HG03558 (cell line): ENCODE results near the gene PRSS38.

Experiments
- ATAC-seq: cut with Tn5 transposase; IDR thresholded peaks from one replicate; pipeline ENCODE4 v1.9.1; 2021; ENCODE audit warnings: moderate number of reproducible peaks; ENCODE audit not compliant: unreplicated experiment; ENCODE audit errors: extremely low read depth

PRSS38 gene

DNA sequence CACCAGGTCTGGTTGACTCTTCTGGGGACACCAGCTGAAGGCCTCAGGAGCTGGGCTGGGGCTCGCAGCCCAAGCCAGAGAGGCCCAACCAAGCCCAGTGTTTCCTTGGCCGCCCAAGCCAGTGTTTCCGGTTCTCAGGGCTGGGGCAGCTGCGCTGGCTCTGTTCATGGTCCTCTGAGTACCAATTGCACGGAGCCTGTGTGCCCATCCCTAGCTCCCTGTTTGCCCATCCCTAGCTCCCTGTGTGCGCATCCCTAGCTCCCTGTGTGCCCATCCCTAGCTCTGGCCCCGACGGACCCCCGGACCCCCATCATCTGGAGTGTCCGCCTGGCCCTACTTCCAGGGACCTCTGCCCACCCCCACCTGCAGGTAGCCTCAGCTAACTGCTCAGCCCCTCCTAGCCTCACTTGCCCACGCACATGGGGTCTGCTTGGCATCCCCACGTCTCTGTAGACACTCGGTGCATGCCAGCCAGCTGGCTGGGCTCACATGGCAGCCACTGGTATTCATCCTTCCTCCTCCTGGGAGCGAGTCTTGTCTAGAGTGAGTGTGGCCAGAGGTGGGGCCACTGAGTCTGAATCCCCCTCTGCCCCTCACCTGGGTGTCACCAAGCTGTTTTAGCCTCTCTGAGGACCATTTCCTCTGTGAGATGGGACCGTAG is 68.3 kb downstream of the PRSS38 start:
- no peak for ATAC-seq

DNA sequence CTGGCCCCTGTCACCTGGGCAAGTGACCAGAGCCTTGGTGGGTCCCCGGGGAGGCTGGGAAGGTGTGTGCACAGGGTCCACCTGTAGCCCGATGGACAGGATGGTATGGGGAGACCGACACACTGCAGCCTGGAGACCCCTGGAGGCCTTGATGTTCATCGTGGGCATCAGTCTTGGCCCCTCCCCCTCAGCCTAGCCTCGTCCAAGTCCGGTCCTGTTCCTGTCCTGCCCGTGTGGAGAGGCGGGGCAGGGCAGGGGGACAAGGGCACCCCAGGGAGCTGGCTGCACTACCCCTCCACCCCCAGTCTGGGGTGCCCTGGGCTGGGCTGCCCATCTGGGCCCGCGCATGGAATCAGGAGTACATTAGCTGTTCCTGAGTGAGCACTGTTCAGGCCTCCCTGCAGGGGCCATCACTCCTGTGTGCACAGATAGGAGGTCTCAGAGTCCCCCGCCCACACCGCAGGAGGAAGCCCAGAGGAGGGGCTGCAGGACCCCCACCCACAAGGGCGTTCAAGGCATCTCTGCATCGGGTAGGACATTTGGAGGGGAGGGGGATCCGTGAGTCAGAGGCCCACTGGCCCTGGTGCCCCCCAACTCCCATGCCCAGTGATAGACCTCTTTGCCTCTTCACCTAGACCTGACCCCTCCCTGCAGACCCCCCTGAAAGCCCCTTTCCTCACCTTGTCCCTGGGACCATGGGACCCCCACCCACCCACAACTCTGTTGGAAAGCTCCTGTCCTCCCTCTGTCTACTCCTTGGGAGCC is 69.1 kb downstream of the PRSS38 start:
- no peak for ATAC-seq

DNA sequence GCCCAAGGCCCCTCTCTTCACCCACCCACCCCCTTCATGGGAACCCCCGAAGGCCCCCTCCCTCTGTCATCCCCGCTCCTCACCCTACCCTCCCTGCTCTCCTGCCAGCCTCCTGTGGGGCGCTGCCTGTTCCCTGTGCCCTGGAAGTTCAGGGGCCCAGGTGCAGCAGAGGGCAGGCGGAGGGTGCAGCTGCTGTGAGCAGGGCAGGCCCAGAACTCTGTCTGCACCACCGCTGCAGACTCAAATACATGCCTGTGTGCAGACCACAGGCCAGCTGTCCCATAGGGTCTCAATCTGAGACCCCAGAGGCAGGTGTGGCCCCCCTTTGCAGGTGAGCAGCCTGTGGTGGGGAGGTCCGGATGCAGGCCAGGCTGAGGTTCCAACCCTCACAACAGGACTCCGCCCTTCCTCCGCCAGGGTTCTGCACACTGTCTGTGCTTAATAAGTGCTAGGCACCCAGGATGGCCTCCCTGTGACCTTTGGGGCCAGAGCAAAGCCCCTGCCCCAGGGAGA is 69.7 kb downstream of the PRSS38 start:
- no peak for ATAC-seq

DNA sequence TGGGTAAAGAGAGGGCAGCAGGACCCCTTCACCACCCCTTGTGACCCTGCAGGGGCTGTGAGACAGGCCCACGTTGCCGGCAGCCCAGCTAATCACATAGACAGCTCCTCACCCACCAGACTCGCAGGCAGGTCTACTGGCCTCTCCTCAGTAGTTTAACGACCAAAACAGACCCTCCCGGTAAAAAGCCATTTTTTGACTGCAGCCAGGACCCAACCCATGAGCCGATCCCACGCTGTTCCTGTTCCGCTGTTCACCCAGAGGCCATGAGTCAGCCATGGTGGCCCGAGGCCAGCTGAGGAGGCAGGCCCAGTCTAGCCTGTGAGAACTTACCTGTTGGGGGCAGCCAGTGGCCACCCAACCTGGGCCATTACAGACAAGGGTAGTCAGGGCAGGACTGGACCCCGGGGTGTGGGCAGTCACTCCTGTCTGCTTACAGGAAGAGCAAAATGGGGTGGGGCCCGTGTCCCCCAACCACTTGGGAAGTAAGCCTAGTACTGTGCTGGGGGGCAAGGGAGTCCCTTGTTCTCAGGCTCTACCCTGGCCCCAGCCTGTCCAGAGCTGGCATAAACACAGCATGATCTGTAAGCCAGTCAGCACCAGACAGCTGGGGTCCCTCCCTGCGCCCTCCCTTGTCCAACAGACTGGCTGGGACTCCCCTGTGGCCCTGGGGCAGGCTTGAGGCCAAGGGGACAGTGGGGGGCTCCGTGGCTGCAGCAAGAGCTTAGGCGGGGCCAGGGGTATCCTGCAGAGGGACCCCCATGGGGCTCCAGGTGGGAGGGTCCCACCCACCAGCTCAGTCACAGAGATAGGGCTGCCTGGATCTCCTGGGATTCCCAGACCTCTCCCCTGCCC is 70.4 kb downstream of the PRSS38 start:
- no peak for ATAC-seq

DNA sequence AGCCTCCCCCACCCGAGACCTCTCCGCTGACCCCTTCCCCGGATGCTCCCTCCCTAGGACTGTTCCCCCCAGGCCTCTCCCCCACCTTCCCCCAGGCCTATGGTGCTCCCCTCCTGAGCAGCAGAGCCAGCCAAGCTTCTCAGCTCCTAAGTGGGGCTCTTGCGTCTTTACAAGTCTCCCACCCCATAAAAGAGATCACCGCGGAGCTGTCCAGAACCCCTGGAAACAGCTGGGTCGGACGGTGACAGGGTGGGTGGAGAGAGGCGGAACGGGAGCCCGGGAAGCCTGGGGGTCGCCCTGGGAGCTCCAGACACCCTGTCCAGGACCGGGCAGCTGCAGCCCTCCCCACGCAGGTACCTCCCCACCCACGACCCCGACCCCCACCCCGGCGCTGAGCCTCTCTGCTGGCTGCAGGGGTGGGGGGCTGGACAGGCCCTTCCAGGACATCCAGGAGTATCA is 71.1 kb downstream of the PRSS38 start:
- ATAC-seq = no peak

DNA sequence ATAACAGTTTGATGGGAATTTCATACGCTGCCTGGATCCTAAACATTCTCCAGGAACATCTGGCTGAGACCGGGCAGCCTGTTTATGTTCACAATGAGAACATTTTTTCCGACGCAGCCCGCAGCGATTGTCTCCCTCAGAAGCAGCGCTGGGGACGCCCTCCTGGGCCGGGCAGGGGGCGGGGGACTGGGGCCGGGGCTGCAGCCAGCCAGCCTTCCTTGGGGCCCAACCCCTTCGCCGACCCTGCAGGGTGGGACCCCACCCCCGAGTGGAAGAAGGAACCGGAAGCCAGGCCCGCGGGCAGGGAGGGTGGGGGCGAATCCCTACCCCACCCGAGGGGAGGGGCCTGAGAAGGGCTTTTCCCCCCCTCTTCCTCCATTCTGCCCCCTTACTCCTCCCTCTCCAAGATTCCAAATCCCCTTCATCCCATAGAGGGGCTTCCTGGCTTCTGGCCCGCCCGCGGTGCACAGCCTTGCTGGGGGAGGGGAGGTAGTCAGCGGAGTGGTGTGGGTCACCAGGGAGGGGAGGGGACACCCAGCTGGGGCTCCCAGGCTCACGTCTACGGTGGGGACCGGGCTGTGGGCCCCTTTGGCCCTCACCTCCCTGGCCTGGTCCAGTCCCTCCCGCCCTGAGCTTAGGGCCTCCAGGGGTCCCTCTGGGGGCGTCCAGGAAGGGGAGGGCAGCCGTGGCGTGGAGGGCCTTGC is 71.7 kb downstream of the PRSS38 start:
- ATAC-seq = no peak

DNA sequence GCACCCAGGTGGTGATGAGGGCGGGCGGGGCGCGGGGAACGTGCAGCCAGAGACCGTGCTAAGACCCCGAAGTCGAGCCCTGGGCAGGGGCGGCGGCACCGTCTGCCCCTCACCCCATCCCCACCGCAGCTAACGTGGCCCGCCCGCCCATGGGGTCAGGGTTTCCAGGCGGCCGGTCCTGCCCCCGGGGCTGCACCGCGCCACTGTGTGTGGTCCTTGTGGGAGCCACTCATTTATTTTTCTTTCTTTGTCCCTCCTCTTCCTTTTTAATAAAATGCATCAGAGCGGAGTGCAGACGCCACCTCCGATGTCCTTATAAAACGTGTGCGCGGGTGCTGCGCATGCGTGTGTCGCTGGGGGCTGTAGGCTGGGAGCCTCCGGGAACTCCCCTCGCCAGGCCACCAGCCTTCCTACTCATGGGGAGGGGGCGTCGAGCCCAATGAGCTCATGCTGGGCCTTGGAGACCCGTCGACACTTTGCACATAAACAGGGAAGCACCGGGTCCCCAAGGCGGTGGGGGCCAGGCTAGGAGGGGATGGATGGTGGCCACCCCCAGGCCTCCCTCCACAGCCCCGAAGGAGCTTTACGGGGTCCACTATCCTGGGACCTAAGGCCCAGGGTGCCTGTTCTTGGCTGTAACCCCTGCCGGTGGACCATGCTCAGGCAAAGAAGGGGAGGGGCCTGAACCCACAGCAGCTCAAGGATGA is 72.4 kb downstream of the PRSS38 start:
- ATAC-seq = no peak

DNA sequence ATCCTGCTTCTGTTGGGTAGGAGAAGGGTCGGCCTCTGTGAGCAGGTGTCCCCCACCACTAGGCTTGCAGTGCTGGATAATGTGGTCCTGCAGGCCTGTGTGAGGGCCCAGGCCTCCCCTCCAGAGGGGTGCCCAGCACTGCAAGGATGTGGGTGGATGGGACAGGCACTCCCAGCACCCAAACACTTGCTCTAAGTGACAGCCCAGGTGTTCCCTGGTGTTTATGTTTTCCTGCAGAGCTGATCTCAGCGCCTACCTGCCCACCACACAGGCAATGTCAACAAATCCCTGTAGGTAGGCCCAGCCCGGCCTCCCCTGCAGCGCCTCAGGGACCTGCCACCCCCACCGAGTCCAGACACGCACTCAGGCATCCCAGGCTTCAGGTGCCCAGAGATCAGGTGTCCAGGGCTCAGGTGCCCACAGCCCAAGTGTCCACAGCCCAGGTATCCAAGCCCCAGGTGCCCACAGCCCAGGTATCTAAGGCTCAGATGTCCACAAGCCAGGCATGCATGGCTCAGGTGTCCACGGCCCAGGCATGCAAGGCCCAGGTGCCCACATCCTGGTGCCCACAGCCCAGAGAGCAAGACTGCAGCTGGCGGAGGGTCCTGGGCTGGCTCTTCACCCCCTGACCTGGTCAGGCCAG is 73.0 kb downstream of the PRSS38 start:
- no peak for ATAC-seq

DNA sequence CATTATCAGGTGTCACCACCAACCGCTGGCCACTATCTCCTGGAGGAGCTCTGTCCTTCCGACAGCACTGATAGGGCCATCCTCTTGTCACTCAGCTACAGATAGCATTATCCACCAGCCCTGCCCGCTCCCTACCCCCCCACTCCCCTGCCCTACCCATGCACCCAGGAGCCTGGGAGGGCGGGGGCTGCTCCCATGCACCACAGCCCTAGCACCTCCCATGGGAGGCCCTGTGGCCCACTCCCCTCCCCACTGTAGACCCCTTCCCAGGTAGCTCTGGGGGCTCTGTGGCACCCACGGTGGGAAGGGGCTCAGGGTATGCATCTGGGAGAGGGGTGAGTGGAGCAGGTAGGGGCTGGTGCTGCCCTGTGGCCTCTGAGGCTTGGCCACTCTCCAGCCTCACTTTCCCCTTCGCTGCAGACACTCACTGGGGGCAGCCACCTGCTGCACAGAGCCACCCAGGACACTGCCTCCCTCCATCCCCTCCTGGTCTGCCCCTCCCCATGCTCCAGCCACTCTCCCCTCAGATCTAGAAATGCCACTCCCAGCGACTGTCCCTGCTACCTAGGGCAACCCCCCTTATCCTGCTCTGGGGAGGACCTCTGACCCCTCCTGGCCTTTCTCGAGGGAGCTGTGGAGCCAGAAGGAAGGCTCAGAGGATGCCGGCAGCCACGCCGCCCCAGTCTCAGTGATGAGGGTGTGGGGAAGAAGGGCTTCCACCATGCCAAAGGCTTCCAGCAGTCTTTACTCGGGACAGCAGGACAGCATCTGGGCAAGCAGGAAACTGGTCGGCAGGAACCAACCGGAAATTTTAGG is 73.8 kb downstream of the PRSS38 start:
- no peak for ATAC-seq

DNA sequence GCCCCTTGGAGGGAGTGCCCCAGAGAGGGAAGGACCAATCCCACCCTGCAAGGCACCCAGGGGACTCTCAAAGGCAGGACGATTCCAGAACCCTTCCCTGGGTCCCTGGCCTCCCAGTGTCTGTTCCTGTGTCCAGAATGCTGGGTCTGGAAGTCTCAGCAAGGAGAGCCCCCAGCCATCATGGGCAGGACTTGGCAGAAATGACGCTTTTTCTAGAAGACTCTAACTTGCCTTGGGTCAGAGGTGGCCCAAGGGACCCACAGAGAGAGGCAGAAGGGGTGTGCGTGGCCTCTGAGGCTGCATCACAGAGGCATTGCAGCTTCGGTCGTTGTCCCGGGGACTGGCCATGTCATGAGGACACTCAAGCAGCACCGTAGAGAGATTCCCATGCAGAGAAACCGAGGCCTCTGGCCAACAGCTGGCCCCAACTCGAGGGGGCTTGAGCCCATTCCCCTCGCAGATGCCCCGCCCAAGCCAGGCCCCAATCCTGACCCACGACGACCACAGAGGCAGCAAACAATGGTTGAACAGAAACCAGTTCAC is 74.5 kb downstream of the PRSS38 start:
- no peak for ATAC-seq

DNA sequence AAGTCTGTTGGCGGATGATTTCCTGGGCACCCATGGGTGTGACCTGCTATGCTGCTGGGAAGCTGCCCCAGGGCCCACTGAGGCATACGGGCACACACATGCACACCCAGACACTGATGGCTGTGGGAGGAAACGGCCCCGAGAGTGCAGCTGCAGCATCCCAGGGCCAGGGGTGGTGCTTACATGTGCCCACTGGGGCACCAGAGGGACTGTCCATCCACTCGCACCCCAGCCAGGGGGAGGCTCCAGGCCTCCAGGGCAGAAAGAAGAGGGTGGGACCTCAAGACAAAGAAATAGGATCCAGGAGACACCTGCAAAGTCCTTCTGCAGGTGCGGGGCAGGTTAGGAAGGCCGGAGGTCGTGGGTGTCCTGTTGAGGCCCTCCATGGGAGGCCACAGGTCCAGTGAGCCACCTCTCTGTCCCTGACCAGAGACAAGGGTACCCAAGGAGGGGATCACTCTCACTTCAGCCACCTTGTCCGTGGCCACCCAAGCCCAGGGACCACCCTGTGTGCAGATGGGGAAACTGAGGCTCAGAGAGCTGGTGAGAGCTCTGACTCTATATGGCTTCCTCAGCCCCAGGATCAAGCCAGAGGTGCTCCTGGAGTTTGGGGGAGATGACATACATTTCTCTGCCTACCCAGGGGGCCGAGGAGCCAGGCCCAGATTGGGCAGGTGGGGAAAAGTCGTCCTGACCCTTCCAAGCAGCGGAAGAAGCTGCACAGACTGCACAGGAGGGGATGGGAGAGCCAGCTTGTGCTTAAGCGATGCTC is 75.2 kb downstream of the PRSS38 start:
- ATAC-seq = no peak

DNA sequence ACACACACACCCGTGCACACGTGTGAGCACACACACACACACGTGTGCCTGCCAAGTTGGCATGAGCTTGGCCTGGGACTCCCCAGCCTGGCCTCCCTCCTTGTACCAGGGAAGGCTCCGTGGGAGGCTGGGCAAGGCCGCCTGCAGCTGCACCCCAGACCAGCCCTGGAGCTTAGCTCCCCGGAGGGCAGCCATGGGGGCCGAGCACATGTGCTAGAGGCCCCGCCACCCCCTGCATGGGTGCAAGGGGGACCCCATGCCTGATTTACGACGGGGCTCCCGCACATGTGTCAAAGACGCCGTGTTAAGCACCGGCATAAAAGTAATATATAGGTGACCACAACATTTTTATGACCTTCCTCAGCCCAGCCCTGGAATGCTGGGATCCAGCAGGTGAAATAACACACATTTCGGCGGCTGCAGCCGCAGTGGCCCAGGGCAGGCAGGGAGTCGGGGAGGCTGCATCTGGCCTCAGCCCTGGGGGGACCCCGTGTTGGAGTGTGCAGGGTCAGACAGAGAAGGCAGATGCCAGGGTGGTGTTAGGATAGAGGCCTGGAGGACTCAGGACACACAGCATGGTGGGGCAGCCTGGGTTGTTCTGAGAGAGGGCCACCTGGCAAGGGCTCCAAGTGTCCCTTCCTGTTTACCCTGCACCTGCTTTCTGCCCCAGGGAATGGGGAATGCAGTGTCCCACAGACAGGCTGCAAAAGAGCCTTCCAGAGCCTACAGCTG is 75.9 kb downstream of the PRSS38 start:
- no peak for ATAC-seq

DNA sequence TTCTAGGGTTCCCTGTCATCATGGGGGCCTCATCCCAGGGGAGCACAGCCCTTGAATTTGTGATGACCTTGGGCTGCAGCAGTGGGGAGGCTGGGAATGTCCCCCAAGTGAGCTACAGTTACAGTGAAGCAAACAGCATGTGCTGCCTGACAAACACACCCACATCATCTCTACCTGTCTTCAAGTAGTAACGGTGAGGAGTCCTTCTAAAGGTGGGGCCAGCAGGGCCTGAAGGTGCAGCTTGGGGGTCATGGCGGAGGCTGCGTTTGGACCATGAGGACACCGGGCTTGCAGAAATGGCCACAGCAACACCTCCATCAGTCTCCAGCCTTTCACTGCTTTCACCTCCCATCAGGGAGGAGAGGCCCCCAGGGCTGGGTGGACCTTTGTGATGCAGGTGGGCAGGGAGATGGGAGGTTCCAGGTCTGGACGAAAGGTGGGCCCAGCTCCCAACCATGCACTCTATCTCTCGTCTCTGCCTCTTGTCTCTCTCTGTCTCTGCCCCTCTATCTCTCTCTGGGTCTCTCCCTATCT is 76.5 kb downstream of the PRSS38 start:
- ATAC-seq = no peak

DNA sequence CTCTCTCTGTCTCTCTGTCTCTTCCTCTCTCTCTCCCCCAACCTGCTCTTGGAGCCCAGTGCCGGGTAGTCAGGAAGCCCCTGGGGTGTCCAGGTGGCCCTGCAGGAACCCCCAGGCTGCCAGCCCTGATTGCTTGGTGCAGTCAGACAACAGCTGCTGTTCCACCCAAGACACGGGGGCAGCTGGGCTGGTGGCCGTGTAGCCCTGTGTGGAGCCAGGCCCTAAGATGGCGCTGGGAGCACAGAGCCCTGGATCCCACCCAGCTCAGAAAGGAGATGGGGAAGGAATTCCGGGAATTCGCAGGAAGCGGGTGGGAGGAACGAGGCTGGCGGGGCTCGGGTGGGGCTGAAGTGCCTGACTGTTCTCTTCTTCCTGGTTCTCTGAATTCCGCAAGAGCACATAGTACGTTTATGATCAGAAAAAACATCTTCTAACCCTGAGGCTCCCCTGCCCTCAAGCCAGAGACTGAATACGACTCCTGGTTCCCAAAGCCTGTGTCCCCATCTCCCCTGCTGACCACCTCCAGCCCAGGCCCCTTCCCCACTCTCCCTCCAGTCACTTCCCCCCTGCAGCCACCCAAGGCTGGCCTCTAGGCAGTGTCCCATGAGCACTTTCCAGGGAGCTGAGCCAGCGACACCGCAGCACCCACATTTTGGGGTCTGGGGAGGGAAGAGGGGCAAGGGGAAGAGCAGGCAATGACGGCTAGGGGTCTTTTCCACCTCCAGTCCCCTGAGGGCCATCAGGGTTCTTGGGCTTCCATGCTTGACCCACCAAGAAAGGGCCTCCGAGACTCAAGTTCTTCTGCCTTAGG is 77.2 kb downstream of the PRSS38 start:
- no peak for ATAC-seq

DNA sequence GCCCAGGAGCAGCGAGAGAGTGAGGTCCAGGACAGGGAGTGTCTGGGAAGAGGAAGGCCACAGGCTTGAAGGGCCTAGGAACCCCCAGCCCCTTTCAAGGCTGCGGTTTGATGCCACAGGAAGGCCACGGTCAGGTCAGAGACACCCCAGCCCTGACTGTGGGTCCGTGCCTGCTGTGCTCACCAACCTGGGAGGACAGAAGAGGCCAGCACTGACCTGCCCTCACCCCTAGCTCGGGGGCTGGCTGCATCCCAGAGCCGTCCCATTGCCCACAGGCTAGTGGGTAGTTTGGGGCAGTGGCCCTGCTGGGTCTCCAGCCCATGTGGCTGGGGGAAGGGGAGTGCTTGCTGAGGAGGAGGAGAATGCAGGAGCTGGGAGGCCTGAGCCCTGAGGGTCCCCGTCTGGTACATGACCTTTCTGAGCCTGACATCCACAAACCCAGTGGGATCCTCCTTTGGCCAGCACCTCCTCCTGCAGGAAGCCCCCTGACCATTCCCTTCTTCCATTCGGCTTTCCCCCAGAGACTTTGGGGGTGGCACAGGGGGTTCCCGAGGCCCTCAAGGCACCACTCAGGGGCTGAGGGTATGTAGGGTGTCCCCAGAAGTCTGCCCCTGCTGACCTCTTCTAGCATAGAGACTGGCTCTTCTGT is 77.9 kb downstream of the PRSS38 start:
- ATAC-seq = no peak
